HG02610 (cell line): ENCODE measurements around the gene TTC22.

Source experiments
- ATAC-seq: cut with Tn5 transposase; IDR thresholded peaks from one replicate; pipeline ENCODE4 v1.9.1; 2021; ENCODE audit warnings: mild to moderate bottlenecking, moderate library complexity; ENCODE audit not compliant: unreplicated experiment

The TTC22 gene

DNA sequence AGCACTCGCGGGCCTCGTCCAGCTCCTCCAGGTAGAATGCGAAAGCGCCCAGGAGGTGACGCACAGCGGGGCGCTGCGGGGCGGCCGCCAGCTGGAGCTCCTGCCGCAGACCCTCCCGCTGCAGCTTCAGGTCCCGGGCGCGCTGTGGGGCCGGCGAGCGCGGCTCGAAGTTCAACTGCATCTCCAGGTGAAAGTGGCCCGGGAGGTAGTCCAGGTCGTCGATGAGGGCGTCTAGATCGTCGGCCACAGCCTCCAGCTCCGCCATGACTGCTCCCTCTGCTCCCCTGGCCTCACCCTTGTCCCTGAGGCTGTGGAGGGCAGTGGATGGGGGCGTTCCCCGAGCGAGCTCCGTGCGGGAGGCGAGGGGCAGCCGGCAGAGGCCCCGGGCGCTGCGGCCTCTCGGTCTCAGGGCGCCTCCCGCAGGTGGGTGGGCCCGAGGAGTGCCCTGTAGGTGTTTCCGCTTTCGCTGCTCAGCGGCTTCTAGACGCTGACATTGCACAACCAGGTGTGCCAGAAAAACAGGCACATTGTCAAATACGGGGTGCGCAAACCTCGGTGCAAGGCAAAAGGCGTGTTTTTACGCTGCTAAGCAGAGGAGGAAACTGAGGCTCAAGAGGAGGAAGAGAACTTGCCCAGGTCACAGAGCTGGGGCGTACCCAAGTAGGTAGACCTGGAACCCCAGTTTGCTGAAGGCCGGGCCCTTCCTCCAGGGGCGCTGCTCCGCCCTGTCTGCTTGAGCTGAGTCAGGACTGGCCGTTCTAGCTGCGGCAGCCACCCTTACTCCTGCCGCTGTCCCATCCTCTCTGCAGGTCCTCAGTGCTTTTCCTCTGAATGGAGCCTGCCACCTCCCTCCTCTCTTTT lies at the start of gene TTC22:
Gene TTC22, minus strand, starts transcription at position 425 of the 861 bp plus-strand sequence. Its CDS starts 160 bp downstream, at position 265.
- ATAC-seq, result peak; percentile 59

DNA sequence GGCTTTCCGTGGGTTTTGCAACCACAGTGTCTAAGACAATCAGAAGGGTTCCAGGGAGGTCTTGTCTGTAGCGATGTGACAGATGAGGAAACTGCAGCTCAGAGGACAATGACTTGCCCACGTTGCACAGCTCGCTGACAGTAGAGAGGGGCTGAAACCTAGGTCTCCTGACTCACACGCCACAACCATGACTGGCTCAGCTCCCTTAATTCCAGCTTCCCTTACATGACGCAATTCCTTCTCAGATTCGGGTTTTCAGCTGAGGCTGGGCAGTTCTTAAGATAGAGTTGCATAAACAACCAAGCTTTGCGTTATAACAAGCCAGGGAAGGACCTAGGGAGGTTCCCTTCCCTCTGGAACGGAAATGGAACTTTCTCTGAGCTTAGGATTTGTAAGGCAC lies 49.6 kb upstream of the TTC22 start:
- no peak for ATAC-seq

DNA sequence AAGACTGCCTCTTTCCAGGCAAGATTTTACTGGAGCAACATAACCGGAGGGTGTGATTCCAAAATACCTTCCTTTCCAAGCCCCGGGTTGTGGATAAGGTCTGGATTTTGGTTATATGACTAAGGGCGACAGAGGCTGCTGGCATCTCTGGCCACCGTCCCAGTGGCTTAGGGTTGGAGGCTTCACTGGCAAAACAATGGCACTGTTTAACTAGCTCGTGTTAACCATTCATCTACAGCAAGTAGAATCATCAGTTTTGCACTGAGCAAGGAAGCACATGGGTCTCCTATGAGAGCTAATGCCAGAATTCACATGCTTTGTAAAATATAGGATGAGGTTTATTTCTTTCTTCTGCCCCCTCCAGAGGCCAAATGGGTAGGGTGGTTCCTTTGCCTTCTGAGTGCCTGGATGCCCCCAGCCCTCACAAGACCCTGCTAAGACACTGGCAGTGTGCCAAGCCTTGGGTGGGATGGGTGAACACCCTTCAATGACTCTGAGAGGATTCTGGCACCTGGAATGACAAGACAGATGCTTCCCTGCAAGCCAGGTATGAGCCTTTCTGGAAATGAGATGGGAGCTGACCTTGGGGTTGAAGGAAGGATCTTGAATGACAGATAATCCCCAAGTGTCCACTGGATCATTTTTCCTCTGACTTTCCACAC lies 49.1 kb upstream of the TTC22 start:
- ATAC-seq, result no peak

DNA sequence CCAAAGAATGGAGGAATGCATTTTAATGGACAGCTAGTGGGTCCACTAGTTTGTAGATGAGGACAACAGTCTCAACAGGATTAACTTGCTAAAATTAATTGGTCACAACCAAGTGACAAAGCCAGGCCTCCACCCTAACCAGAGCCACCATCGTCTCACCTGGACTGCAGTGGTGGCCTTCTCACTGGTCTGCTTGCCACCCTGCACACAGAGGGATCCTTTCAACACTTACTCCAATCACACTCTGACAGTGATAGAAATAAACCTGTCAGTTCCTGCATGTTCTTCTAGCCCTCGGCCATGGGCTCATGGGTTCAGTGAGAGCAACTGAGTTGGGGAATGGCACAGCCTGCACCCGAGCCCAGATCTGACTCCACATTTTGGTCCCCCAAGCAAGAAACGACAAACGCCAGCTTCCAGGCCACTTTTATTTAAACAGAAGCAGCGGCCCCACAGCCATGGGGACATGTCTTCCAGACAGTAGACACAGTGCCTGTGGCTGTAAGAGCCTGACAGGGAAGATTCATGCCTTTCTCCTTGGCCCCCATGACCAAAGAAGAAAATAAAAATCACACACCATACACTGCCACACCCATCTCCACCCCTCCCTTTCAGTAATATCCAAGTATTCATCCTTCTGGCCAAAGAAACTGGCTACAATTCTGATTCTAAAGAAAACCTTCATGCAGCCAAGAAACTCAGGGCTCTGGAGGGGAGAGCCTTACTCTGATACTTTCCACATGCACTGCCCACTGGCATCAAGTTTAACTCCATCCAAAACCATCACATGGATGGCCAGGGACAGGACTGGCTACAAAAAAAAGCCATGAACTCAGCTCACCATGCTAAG lies 48.3 kb upstream of the TTC22 start:
- ATAC-seq, result no peak

DNA sequence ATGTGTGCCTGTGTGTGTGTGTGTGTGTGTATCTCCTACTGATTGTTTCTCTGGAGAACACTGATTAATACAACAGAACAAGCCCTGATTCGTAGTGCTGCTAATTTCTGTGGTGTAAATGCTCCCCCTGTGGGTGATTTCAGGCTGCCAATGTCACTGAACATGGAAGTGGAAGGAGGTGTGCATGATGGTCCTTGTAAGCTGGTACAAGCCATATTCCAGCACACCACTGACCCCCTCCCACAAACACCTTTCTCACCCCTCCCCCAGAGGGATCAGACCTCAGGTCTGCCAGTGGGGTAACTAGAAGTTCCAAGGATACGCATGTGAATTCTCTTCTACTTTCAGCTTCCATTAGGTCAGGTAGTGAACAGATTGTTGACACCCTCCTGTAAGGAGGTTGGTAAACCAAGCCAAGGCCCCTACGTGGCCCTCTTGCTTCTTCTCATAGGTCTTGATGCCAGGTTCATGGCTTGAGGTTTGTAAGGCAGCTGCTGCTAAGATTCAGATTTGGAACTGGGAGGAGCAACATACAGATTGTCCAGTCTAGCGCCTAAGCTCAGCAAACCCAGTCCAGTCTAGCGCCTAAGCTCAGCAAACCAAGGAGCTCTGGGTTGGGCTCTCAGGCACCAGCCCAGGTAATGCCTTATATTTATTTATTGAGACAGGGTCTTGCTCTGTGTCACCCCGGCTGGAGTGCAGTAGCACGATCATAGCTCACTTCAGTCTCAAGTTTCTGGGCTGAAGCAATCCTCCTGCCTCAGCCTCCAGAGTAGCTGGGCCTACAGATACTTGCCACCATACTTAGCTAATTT lies 47.2 kb upstream of the TTC22 start:
- no peak for ATAC-seq

DNA sequence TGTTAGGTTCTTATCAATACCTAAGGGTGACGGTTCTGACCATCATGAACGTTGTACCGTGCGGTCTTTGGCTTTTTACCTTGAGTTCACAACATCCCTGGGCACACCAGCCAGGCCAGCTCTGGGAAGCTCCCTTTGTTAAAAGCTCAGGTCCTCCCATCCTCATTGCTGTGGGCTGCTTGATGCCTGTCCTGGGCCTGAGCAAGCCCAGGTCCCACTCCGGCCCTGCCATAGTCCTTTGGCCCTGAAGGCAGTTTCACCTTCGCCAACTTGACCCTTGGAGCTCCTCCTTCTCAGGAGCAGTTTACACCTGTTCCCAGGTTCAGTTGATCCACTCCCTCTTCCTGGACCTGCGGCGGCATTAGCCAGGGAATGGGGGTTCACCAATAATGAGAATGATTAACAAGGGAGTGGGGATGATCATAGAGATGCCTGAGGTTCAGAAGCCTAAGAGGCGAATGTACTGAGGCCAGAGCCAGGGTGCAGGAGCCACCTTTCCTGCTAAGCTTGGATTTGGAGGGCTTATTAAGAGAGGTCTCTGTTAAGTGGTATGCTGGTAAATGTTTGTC lies 45.7 kb upstream of the TTC22 start:
- ATAC-seq, result no peak

DNA sequence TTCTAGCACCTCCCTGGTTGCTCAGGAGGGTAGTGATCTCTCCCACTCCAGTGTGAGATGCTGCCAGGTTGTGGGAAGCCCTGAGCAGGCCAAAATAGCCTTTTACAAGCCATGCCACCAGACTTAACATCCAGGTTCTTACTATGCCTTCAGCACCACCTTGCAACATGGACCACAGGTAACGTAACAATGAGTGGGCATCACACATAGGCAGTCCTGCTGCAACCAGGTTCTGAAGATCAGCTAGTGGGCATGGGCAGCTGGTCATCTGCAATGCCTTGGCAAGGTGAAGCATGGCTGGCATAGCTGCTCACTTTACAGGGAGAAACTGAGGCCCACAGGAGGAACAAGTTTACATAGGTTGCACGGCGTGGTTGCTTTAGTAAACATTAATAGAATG lies 45.2 kb upstream of the TTC22 start:
- ATAC-seq, result no peak

DNA sequence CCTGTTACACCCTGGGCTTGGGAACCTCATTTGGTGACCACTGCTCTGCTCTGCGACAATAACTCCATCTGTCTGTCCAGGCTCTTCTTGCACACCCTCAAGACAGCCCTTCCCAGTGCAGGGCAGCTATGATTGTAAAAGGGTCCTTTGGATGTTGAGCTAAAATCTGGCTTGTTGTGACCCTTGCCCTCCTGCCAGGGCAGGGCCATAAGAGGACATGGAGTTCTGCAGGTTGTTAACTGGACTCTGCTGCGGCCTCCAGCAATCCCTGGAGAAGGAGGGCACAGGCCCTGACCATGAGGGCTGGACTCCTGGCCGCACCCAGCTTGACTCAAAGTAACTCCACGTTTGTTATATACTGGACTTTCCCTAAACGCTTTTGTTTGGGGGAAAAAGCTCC lies 44.6 kb upstream of the TTC22 start:
- ATAC-seq, result no peak

DNA sequence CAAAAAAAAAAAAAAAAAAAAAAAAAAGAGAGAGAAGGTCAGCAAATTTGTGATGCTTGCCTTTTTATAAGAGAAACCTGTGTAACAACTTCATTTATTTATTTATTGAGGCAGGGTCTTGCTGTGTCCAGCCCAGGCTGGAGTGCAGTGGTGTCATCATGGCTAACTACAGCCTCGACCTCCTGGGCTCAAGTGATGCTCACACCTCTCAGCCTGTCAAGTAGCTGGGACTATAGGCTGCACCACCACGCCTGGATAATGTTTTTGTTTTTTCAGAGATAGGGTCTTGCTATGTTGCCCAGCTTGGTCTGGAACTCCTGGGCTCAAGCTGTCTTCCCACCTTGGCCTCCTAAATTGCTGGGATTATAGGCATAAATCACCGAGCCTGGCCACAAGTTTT lies 43.4 kb upstream of the TTC22 start:
- ATAC-seq, result no peak

DNA sequence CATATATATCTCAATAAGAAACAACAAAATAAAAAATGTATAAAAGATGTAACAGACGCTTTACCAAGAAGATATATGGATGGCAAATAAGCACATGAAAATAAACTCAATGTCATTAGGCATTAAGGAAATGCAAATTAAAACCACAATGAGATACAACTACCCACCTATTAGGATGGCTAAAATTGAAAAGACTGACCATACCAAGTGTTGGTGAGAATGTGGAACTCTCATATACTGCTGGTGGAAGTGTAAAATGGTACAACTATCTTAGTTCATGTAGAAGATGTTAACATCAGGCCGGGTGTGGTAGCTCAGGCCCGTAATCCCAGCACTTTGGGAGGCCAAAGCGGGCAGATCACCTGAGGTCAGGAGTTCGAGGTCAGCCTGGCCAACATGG lies 42.3 kb upstream of the TTC22 start:
- ATAC-seq, result no peak

DNA sequence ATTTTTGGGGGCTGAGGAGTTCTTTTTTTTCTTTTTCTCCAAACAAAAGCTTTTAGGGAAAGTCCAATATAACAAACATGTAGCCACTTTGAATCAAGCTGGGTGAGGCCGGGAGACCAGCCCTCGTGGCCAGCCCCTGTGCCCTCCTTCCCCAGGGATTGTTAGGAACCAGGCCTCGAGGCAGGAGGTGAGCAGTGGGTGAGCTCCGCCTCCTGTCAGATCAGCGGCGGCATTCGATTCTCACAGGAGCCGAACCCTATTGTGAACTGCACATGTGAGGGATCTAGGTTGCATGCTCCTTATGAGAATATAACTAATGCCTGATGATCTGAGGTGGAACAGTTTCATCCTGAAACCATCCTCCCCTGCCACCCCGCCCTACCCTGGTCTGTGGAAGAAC lies 41.8 kb upstream of the TTC22 start:
- ATAC-seq, result no peak

DNA sequence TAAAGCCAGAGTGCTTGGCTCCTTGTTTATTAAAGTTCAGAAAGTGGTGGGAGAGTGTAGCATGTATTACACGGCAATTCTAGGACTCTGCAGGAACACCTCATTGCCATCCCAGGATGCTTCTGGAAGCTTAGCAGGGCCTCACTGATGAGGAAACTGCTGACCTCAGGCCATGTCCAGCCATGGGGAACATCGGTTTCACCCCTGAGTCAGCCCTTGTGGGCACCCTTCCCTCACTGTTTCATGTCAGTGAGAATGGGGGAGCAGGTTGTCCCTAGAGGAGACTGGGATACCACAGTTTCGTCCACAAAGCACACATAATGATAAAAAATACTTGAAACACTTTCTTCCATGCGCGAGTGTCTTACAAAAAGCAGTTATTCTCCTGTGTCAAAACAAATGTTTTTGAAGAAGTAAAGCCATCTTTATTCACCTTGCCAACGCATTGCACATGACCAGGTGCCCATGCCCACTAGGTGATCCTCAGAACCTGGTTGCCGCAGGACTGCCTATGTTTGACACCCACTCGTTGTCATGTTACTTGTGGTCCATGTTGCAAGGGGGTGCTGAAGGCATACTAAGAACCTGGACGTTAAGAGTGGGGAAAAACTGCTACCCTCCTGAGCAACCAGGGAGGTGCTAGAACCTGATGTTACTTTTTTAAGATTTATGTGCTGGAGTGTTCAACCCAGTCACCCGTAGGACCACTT lies 41.2 kb upstream of the TTC22 start:
- ATAC-seq, result no peak

DNA sequence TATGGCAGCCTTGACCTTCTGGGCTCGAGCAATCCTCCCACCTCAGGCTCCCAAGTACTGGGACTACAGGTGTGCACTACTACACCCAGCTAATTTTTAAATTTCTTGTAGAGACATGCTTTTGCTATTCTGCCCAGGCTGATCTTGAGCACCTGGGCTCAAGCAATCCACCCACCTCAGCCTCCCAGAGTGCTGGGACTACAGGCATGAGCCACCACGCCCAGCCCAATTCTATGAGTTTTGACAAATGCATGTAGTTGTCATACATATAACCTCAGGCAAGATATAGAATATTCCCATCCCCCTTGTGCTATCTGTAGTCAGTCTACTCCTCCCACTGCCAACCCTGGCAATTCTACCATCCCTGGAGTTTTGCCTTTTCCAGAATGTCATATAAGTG lies 38.7 kb upstream of the TTC22 start:
- no peak for ATAC-seq

DNA sequence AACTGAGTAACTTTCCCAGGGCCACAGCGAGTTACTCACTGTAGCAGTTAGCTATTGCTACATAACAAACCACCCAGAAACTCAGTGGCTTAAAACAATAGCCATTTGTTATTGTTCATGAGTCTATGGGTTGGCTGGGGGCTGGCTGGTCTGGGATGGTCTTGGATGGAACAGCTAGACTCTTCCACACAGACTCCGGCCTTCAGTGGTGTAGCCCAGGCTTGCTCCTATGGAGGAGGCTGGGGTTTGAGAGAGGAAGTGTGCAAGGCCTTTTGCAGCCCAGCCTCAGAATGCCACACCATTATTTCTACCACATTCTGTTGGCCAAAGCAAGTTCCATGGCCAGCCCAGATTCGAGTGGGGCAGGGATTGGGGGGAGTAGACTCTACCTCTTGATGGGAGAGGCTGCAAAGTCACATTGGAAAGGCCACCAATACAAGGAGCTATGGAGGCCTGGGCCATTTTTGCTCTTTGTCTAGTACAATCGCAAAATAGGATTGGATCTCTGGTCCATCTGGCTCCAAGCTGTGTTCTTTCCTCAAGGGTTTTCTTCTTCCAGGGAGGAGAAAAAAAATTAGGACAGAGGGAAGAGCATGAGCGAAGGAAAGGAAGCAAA lies 37.5 kb upstream of the TTC22 start:
- ATAC-seq, result no peak

DNA sequence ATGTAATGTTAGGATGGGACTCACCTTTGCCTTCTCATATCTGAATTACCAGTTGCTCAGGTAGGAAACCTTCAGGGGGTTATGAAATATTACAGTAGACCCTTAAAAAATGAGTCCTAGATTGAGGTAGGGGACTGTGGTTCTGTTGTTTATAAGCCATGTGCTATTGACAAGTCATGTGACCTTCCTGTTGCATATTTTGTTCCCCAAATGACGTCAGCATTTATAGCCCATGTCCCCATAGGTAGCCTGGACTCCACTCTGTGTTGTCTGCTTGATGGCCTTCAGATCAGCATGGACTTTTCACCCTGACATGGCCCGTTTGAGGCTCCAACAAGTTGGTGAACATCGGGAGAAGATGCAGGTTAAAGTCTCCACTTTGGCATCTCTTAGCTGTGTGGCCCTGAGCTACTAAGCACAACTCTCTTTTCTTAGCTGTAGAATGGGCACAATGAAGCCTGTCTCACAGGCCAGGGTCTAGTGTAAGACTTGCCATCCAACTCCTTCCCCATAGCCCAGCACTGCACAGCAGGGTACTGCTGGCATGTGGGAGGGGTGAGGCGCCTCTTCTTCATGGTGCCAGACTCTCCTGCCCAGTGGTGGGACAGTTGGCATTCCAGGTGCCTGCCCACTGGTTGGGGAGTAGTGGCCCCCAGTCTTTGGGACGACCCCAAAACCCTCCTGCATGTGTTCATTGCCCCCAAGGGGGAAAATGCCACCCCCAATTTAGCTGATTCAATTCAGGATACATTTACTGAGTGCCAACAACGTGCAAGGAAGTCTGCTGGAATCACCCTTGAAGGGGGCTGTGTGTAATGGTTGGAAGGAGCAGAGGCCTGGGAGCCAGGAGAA lies 36.1 kb upstream of the TTC22 start:
- no peak for ATAC-seq

DNA sequence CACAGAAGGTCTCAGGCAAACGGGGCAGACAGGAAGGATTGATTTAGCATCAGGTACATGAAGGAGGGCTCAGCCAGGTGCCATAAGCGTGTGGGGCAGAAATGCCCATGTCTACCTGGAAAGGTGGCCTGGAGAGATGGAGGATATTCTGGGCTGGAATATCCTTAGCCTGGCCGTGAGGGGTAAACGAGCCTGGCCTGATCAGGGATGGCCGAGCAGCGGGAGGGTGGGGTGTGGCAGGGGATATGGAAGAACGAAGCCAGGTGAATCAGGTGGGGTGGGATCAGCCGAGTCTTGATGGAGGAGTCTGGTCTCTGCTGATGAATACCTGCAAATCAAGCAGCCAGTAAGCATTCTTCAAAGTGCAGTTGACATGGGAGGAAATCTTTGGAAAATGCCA lies 35.5 kb upstream of the TTC22 start:
- no peak for ATAC-seq

DNA sequence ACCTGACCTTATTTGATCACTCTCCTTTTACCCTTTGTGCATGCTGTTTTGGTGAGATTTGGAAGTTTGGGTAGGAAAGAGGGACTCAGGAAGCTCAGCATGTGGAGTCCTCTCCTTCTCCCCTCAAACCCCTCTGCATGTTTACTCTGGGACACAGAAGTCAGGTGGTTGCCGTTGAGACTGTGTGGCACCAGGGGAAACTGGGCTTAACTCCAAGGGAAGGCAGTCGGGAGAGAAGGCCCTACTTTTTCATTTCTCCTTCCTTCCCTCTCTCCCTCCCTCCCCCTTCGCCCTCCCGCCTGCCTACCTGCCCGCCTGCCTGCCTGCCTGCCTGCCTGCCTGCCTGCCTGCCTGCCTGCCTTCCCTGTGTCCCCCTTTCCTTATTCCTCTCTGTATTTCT lies 34.8 kb upstream of the TTC22 start:
- ATAC-seq, result no peak

DNA sequence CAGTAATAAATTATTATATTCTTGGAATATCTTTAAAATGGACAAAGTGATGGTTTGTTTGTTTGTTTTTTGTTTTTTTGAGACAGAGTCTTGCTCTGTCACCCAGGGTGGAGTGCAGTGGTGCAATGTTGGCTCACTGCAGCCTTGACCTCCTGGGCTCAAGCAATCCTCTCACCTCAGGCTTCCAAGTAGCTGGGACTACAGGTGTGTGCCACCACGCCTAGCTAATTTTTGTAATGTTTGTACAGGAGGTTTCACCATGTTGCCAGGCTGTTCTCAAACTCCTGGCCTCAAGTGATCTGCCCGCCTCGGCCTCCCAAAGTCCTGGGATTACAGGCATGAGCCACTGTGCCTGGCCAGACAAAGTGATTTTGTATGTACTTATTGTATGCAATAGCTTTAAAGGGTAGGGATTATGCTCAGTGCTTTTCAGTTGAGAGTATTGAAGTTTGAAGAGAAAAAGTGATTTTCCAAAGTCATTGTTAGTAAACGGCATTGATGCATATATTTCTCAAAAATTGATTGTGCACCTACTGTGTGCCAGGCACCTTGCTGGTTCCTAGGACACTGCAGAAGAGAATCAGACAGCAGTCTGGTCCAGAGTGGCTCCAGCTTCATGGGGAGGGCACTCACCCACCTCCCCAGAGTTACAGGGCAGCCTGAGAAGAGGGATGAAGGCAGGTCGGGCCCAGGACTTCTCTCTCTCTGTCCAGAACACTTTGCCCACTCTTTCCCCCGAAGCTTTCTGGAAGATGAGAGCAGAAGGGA lies 34.2 kb upstream of the TTC22 start:
- ATAC-seq, result no peak
